GM12878 (cell line): ENCODE results near the gene NCF4. TPM values are rescaled to one million over a fixed set of nuclear protein-coding genes. Genes with fewer than 3 reads are reported as not detected.
A peak's percentile ranks its signal among the peaks of the same experiment; 100 is the strongest.

ENCODE experiments used
- BCL11A ChIP-seq: IDR thresholded peaks from 2 replicates; pipeline ENCODE4 v1.6.1; 2011; ENCODE audit warnings: low read depth, low read length
- BRCA1 ChIP-seq: IDR thresholded peaks from 2 replicates; pipeline ENCODE4 v1.6.1; 2011; ENCODE audit warnings: low read depth, low read length, improper control_type of control experiment
- CREM ChIP-seq: IDR thresholded peaks from 2 replicates; pipeline ENCODE4 v1.6.1; 2014; ENCODE audit warnings: antibody characterized with exemption, low read depth
- CTCF ChIP-seq, 3 experiments: IDR thresholded peaks in 2 of 3; conservative IDR thresholded peaks in 1 of 3; 2 replicates each; pipeline ENCODE4 v1.5.1; 2011; ENCODE audit warnings: low read depth in 3 of 3, low read length in 3 of 3, mild to moderate bottlenecking in 3 of 3, control low read depth in 2 of 3, moderate library complexity in 2 of 3, inconsistent platforms in 1 of 3, mixed read lengths in 1 of 3; ENCODE audit not compliant: control insufficient read depth in 2 of 3, insufficient read depth in 1 of 3; ENCODE audit errors: extremely low read depth in 1 of 3
- EGR1 ChIP-seq, 2 experiments: IDR thresholded peaks; 1 replicate in 1 of 2; 2 replicates in 1 of 2; pipeline ENCODE4 v1.6.1; 2011 to 2012; ENCODE audit warnings: low read depth in 2 of 2, low read length in 2 of 2, borderline replicate concordance in 1 of 2, mild to moderate bottlenecking in 1 of 2, moderate library complexity in 1 of 2
- FOXM1 ChIP-seq: IDR thresholded peaks from 2 replicates; pipeline ENCODE4 v1.6.1; 2012; ENCODE audit warnings: low read depth, mild to moderate bottlenecking, inconsistent platforms, low read length, moderate library complexity
- IRF5 ChIP-seq: fragments of 450-650 bp; IDR thresholded peaks from 2 replicates; pipeline ENCODE4 v1.6.1; 2017; ENCODE audit warnings: borderline replicate concordance
- MTA3 ChIP-seq: IDR thresholded peaks from 2 replicates; pipeline ENCODE4 v1.6.1; 2012; ENCODE audit warnings: low read length, inconsistent platforms, borderline replicate concordance
- PKNOX1 ChIP-seq: fragments of 450-650 bp; IDR thresholded peaks from 2 replicates; pipeline ENCODE4 v1.6.1; 2016; ENCODE audit warnings: mild to moderate bottlenecking
- RFX5 ChIP-seq: IDR thresholded peaks from 2 replicates; pipeline ENCODE4 v1.6.1; 2011; ENCODE audit warnings: low read depth, low read length, improper control_type of control experiment
- RUNX3 ChIP-seq: IDR thresholded peaks from 2 replicates; pipeline ENCODE4 v1.6.1; 2012; ENCODE audit warnings: low read length, inconsistent platforms
- SUPT20H ChIP-seq: IDR thresholded peaks from 2 replicates; pipeline ENCODE4 v1.6.1; 2011; ENCODE audit warnings: low read depth, mild to moderate bottlenecking, low read length, moderate library complexity, borderline replicate concordance; ENCODE audit not compliant: control insufficient read depth
- TARDBP ChIP-seq: IDR thresholded peaks from 2 replicates; pipeline ENCODE4 v1.6.1; 2016; ENCODE audit warnings: borderline replicate concordance
- USF1 ChIP-seq: IDR thresholded peaks from 2 replicates; pipeline ENCODE4 v1.6.1; 2011; ENCODE audit warnings: borderline replicate concordance, low read depth, mild to moderate bottlenecking, moderate library complexity, mixed read lengths, low read length; ENCODE audit not compliant: insufficient read depth; ENCODE audit errors: extremely low read length
- ZBED1 ChIP-seq: IDR thresholded peaks from 2 replicates; pipeline ENCODE4 v1.6.1; 2016; ENCODE audit warnings: borderline replicate concordance
- polyA plus RNA-seq, 11 experiments: library from polyadenylated mRNA; depleted of rRNA in 4 of 11; unstranded in 6 of 11; stranded (reverse) in 5 of 11; fragments of >200 nt; fragmentation: Nextera tagmentation in 4 of 11; fragmentation: Illumina TruSeq in 1 of 11; extraction: Ambion mirVana in 4 of 11; extraction: Trizol in 1 of 11; gene quantifications; 1 replicate in 1 of 11; 2 replicates in 10 of 11; pipeline versions ENCODE4 v1.2.1 to v1.2.3, GENCODE V29; 2011 to 2016; ENCODE audit warnings: inconsistent platforms in 2 of 11, missing spikeins in 2 of 11, low read depth in 1 of 11
- total RNA-seq, 4 experiments: library from RNA; depleted of rRNA in 3 of 4; stranded (reverse); fragments of >200 nt in 3 of 4; fragmentation: Illumina TruSeq in 1 of 4; extraction: Trizol in 1 of 4; gene quantifications; 2 replicates each; pipeline versions ENCODE4 v1.2.1 to v1.2.3, GENCODE V29; 2013 to 2021
- TF ChIP-seq, protein P1 (sequence below): fragments of 450-650 bp; formaldehyde crosslinking; IDR thresholded peaks from 2 replicates; pipeline ENCODE4 v1.4.0; 2022; ENCODE audit warnings: mild to moderate bottlenecking, moderate library complexity
- TF ChIP-seq, protein P2 (sequence below): IDR thresholded peaks from 2 replicates; pipeline ENCODE4 v1.6.1; 2011; ENCODE audit warnings: mild to moderate bottlenecking, low read depth, low read length, moderate library complexity; ENCODE audit not compliant: insufficient replicate concordance

The NCF4 gene
- total and polyA plus RNA-seq, 10 of the 15 experiments (the other 5 are each of a cell fraction or from before 2014, with no cell fraction given), result 22.9 to 136 (median 72.5) TPM

DNA sequence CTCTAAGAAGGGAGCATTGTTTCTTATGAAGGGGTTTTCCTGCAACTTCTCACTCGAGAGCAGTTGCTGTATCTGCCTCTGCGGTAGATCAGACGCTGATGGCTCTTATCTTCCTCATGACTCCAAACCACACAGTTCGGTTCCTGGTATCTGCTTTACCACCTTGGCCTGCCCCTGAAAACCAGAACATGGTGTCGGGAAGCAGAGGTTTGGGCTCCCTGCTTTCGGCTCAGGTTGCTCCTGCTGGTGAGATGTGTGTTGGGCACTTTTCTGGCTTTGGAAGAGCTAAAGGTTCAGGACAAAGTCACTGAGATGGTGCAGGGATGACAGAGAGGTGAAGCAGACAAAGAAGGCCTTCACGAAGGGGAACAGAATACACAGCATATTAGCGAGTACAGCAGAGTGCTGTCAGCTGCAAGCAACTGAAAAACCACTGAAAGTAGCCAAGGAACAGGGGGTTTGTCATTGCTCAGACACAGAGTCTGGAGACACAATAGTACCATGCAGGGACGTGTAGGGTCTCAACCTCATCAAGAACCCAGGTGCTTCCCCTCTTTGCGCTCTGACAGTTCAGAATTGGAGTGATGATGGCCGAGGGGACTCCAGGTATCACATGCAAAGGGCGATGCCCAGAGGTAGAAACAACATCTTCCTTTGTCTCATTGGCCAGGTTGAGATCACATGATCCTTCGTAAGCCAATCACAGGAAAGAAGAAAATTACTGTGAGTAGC, 40.8 kb downstream of the NCF4 start (continued):
- TF ChIP-seq USF1, result peak; percentile 69
- peak; percentile 34; the same call in 1 of the 2 replicates for TF ChIP-seq BCL11A
- 0 out of 2 replicates have a peak, but pooled peaks have one; percentile 26 for TF ChIP-seq IRF5
- no peak for TF ChIP-seq SUPT20H
- no peak for TF ChIP-seq EGR1 (IDR thresholded peaks at IDR 0.05; ENCODE audit: borderline replicate concordance in 1 of 2, low read depth in 2 of 2, low read length in 2 of 2)
- peak; percentile 89 for TF ChIP-seq RUNX3
- no peak; the same call in 1 of the 2 replicates for TF ChIP-seq MTA3
- 0 out of 2 replicates have a peak, but pooled peaks have one; percentile 20 for TF ChIP-seq ZBED1
- peak; percentile 88 for TF ChIP-seq PKNOX1
- TF ChIP-seq BRCA1, result no peak
- peak; percentile 65; the same call in 1 of the 2 replicates for TF ChIP-seq RFX5
- 0 out of 2 replicates have a peak, but pooled peaks have one; percentile 21 for TF ChIP-seq TARDBP
- TF ChIP-seq FOXM1, result peak; percentile 70; the same call in 1 of the 2 replicates
- 0 out of 6 replicates have a peak, but pooled peaks of 1 of the 3 experiments have one; percentile 3 for TF ChIP-seq CTCF (IDR thresholded peaks at IDR 0.05 in 2 of 3, conservative IDR thresholded peaks at IDR 0.05 in 1 of 3; ENCODE audit: control insufficient read depth in 2 of 3, extremely low read depth in 1 of 3, insufficient read depth in 1 of 3, low read depth in 3 of 3, low read length in 3 of 3)
- TF ChIP-seq CREM, result no peak; the same call in 1 of the 2 replicates
- TF ChIP-seq, protein P1, sequence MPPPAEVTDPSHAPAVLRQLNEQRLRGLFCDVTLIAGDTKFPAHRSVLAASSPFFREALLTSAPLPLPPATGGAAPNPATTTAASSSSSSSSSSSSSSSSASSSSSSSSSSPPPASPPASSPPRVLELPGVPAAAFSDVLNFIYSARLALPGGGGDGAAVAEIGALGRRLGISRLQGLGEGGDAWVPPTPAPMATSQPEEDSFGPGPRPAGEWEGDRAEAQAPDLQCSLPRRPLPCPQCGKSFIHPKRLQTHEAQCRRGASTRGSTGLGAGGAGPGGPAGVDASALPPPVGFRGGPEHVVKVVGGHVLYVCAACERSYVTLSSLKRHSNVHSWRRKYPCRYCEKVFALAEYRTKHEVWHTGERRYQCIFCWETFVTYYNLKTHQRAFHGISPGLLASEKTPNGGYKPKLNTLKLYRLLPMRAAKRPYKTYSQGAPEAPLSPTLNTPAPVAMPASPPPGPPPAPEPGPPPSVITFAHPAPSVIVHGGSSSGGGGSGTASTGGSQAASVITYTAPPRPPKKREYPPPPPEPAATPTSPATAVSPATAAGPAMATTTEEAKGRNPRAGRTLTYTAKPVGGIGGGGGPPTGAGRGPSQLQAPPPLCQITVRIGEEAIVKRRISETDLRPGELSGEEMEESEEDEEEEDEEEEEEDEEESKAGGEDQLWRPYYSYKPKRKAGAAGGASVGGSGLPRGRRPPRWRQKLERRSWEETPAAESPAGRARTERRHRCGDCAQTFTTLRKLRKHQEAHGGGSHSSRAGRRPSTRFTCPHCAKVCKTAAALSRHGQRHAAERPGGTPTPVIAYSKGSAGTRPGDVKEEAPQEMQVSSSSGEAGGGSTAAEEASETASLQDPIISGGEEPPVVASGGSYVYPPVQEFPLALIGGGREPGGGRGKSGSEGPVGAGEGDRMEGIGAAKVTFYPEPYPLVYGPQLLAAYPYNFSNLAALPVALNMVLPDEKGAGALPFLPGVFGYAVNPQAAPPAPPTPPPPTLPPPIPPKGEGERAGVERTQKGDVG (CRISPR knock-in tag), result 0 out of 2 replicates have a peak, but pooled peaks have one; percentile 20
- TF ChIP-seq, protein P2, sequence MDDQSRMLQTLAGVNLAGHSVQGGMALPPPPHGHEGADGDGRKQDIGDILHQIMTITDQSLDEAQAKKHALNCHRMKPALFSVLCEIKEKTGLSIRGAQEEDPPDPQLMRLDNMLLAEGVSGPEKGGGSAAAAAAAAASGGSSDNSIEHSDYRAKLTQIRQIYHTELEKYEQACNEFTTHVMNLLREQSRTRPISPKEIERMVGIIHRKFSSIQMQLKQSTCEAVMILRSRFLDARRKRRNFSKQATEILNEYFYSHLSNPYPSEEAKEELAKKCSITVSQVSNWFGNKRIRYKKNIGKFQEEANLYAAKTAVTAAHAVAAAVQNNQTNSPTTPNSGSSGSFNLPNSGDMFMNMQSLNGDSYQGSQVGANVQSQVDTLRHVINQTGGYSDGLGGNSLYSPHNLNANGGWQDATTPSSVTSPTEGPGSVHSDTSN, result peak; percentile 13
